Skin of body (tissue), 2 donors: ENCODE results near the gene FLT1. TPM values are rescaled to one million over a fixed set of nuclear protein-coding genes. Genes with fewer than 3 reads are reported as not detected.

Source experiments
- DNase-seq: peaks from one replicate; lab custom pipeline; 2025; lab: John Stamatoyannopoulos, UW
- total RNA-seq: library from RNA; depleted of rRNA; stranded (reverse); fragments of >200 nt; gene quantifications from one replicate; pipeline ENCODE4 v1.2.3, GENCODE V29; 2014

Gene FLT1
- total RNA-seq, 1 donor from 2014 or later = 22.3 TPM

DNA sequence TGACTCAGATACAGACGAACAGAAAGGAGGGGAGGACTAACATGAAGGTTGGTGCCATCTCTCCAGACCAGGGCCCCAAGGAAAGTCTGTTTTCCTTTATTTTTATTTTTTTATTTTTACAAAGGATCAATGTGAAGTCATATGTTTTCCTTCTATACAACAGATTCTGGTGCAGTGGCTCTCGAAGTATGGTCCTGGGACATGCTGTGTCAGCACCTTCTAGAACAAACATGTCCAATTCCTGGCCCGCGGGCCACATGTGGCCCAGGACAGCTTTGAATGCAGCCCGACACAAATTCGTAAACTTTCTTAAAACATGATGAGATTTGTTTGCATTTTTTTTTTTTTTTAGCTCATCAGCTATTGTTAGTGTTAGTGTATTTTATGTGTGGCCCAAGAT lies 174.7 kb downstream of the FLT1 start:
- no peak for DNase-seq

DNA sequence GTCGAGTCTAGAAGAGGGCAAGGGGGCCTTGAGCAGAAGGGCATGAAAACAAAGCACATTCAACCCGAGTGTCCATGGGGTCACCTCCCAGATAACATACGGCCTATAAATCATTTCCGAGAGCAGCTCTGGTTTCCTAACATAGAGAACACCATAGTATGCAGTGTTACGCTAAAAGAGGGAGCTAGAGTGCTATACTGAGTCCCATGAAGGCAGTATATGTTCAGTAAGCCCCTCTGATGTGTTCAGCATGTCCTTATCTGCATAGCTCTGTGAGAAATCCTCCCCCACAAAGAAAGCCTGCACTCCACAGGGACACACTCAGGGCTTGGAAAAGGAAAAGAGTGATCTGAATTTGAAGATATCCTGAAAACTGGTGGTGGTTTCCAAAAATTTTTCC lies 175.4 kb downstream of the FLT1 start:
- DNase-seq = no peak

DNA sequence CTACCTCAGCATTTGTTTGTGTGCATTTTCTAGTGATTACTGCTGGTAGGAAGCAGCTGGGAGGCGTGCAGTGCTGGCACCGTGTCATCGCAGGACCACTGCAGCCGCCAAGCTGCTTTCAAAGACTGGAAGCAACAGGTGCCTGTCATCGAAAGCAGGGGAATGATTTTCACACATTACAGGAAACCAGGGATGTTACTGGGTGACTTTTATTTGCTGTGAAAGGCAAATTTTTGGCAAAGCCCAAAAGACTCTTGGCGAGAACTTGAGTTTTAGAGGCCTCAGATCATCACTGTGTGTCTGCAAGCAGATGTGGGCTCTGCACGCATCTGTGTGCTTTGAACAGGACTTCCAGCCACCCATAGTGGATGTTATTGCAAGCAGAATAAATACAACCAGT lies 176.4 kb downstream of the FLT1 start:
- peak; percentile 50 for DNase-seq

DNA sequence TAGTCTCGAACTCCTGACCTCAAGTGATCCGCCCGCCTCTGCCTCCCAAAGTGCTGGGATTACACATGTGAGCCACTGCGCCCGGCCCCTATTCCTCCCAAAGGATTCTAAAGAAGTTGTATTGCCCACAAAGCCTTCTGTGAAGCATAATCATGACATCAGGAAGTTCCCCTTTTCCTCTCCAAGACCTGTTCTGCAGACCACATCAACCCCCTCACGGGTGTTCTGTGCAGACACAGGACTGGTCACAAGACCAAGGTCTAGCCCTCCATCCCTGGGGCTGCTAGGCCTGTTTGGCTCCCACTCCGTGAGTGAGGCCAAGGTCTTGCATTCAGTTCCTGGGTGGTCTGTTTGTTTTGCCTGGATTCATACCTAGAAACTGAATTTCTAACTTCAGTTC lies 178.1 kb downstream of the FLT1 start:
- no peak for DNase-seq

DNA sequence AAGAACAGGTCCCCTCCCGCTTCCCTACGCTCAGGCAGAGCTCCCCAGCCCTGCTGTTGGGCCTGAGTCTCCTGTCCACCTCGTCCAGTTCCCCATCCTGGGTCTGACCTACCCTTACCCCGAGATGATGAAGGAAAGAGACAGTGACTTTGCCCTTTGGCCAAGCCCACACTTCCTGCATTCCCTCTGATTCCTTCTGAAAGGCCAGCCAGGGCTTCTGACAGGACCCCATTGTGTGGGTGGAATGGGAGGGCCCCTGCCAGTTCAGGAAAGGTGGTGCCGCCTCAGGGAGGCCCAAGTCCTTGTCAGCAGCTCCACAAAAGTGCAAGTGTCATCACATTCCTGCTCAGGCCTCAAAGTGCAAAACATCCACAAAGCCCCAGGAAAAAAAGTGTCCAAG lies 178.8 kb downstream of the FLT1 start:
- no peak for DNase-seq

DNA sequence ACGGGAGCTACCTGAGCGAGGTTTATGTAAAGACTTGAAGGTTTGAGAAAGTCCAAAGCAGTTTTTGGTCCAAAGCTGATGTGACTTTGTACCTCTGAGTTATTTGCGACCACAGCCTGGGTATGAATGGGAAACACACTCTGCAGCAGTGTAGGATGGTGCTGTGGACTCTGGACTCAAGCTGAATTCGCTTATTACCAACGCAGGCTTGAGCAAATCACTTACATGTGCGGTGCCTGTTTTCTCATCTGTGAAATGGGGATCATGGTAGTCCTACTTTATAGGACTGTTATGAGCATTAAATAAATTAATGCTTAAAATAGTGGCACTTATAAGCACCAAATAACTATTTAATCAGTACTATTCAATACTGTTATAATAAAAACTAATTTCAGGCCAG lies 180.0 kb downstream of the FLT1 start:
- no peak for DNase-seq

DNA sequence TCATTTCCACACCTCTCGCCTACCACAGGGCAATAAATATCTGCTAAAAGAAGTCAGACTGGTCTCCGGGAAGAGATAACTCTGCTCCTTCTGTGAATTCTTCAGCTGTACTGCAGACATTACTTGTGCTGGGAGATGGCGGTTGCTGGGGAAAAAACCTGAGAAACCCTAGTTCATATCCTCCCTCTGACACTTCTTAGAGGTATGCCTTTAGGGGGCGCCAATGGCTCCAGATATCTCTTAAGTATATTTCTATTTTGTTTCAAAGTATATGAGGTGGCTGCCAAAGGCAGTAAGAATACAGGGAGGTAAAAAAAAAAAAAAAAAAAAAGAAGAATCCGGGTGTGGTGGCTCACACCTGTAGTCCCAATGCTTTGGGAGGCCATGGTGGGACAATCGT lies 181.3 kb downstream of the FLT1 start:
- DNase-seq = no peak

DNA sequence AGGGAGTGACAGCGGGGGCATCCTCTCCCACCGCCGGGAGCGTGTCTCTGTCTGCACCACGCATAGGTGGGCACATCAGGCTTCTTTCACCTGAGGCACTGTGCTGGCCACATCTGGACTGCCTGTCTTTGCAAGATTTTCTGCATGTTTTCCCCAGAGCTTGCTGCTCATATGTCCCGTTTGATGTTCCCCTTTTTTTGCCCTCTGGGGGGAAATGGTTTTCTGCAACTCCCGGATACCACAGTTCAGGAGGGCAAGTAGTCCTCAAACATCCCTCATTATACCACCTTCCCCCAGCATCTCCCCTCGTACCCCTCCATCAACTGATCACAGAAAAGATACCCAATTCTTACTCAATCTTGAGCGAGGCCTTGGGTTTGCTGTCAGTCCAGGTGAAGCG lies 188.6 kb downstream of the FLT1 start:
- no peak for DNase-seq

DNA sequence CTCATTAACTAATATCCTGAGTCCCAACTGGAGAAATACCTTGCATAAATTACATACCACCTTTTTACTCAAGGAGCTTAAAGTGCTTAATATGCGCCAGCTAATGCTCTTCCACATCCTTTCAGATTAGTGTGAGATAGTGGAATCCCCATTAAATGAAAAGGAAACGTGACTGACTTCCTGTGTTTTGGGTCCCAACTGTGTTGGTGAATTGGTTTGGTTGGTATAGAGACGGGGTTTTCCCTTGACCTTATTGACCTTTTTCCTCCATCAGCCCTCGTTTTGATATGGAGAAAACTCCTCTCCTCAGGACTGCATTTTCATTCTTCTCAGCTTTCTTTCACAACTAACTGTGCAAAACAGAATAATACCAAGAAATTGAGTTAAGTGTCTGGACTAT lies 193.1 kb downstream of the FLT1 start:
- DNase-seq = no peak

DNA sequence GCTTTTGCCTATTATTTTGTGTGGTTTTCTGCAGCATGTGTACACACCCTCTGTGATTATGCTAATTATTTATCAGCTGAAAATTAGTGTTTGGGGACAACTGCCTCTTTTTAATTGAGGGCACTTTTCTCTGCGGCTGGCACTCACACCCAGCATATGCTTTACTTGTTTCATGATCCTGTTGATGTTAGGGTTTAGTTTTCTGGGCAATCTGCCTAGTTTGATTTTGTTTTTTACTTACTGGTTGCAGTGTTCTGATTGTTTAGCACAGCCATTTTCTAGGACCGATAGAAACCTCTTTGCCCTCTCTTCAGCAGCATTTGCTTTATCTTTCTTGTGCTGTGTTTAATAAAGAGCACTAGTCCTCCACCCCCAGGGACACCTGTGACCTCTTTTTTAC lies 195.0 kb downstream of the FLT1 start:
- no peak for DNase-seq

DNA sequence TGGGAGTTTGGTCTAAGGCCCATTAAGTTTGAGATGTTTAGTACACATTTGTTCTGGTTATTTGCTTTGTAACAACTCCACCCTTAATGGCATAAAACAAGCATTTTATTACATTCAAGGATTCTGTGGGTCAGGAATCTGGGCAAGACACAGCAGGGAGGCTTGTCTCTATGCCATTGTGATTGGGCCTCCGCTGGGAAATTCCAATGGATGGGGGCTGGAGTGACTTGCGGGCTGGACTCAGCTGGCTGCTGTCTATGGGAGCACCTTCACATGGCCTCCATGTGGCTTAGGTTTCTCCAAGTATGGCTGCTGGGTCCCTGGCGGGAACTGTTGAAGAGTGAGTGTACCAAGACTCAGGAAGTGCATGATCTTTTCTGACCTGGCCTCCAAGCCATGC lies 197.6 kb downstream of the FLT1 start:
- no peak for DNase-seq

DNA sequence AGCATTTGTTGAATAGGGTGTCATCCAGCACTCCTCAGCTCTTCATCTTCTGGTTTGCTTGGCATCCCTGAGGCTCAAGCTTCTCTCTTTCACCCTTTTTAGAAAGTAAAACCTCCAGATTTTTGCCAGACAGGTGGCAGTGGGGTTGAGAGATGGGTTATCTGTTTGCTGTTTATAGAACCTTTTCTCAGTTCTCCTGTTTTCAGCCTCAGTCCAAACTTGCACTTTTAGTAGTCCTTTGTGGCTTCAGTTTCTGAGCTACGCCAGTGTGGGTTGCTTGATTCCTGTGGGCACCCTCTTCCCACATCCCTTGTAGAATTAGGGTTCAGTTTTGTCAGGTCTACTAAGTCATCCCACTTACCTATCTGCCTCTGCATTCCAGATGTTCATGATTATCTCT lies 208.7 kb downstream of the FLT1 start:
- no peak for DNase-seq

DNA sequence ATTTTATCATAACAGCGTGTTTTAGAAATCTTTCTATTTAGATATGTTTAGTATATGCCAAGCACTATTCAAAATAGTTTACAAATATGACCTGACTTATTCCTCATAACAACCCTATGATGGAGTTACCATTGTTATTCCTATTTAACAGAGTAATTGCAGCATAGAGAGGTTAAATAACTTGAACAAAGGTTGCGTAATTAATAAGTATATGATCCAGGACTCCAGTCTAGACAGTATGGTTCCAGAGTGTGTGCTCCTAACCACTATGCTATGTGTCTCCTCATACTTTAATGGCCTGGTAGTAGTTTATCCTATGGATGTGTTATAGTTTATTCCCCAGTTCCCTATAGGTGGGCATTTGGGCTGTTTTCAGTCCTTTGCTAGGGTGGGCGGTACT lies 211.3 kb downstream of the FLT1 start:
- DNase-seq = no peak

DNA sequence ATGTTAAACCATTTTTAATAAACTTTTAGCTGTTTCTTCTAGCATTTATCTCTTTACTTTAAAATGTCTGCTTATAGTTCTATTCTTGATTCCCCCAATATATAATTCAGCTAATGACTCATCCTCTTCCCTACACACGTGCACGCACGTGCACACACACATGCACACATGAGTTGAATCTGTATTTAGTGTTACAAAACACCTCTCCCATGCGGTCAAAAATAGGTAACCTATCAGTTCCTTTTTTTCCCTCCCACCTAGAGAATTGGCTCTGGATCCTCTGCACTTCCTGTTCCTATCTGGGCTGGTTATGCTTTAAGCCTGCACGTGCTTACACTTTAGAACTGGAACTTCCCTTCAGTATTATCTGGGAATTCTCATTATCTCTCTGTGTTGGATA lies 212.5 kb downstream of the FLT1 start:
- DNase-seq = no peak

DNA sequence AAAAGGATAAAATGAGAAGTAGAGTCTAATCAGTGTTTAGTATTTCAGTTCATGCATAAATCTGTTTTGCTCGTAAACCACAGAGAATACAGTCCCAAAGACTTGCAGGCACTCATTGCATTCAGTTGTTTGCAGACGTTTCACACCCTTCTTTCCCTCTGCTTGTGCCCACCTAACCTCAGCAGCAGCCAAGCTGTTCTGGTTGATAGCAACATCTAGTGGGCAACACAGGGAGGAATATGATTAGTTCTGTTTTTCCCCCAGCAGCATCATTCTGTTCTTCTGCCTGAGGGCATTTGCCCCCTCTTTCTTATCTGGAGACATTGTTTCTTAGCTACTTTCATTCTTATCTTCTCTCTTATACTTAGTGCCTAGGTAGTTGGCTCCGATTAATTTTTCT lies 221.0 kb downstream of the FLT1 start:
- DNase-seq = no peak

DNA sequence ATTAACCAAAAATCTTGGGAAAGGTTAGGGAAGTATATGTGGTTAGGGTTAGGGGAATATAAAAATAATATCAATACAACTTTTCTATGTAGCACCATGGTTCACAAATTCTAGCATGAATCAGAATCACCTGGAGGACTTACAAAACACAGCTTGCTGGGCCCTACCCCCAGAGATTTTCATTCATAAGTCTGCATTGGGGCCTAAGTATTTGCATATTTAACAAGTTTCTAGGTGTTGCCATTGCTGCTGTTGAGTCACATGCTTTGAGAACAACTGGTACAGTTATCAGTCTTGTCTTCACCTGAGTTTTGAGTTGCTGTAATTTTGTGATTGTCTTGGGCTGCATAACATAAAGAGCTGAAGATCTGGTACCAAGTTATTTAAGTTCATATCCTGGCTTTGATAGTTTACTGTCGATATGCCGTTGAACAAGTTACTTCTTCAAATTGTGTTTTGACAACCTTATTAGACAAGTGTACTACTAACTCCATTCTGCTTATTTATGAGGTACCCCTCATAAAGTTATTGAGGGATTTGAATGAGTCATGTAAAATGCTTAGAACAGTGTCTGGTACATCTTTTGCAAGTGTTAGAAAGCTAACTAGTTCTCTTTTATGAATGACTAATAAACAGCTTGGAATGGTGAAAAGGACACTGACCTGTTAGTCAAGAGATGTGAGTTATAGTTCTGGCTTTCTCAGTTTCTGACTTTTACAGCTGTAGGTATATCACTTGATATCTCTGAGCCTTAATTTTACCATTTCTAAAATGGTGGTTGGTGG lies 223.7 kb downstream of the FLT1 start:
- DNase-seq = no peak

DNA sequence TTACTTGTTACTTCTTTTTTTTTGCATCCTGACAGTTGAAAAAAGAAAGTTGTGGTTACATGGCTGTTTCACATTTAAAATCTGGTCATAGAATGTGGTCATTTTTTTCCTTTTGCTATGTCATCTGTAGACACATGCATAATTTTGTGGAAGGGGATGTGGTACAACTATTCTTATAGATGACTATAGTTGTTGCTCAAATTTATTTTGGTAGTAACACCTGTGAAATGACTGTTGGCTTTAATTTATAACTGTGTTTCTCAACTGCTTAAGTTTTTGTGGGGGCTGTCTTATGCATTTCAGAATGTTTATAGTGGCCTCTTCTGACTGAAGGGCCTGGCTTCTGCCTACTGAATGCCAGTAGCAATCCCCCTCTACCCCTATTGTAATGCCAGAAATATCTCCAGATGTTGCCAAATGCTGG lies 226.1 kb downstream of the FLT1 start:
- no peak for DNase-seq

DNA sequence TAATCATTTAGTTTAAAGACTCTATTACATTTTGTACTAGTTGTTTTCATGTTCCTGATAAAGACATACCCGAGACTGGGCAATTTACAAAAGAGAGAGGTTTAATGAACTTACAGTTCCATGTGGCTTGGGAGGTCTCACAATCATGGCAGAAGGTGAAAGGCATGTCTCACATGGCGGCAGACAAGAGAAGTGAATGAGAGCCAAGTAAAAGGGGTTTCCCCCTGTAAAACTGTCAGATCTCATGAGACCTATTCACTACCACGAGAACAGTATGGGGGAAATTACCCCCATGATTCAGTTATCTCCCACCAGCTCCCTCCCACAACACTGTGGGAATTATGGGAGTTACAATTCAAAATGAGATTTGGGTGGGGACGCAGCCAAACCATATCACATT lies 227.4 kb downstream of the FLT1 start:
- no peak for DNase-seq

DNA sequence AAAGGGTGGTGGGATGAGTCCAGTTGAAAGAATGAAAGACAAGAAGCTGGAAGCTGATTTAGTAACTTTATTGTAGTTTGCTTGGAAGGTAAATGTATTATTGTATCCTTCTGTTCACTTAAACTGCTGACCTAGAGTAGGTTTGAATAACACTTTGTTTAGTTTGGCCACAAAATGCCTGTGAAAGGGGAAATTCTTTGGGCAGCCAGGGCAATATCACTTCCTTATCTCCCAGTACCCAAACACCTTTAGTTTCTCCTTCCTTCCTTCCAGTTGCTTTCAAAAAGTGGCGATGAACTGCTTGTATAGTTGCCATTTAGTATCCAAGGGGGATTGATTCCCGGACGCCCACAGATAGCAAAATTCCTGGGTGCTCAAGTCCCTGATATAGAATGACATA lies 236.5 kb downstream of the FLT1 start:
- DNase-seq = no peak

DNA sequence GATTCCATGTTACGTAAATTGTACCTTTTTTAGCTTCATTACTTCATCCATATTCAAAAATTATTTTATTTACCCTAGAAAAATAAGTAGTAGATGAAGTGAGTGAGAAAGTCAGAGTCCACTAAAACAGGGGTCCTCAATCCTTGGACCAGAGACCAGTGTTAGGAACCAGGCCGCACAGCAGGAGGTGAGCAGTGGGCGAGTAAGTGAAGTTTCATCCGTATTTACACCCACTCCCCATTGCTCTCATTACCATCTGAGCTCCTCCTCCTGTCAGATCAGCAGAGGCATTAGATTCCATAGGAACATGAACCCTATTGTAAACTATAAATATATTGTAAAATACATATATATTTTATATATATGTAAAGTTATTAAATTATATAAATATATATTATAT lies 237.6 kb downstream of the FLT1 start:
- DNase-seq = no peak

DNA sequence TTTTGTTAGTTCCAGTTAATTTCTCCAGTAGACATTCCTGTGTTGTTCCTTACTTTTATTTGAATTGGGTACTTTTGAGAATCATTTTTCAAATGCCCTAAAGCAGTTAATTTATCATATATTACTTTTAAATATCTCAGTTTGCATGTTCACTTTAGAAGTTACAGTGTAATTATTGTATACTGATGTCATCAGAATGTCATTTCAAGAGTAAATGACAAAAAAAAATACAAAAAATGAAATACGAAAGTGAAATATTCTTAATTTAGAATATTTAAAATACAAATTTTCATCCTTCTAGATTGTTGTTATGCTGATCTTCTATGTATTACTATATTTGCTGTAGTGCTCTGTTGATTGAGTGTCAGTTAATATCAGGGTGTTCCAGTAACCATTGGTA lies 242.4 kb downstream of the FLT1 start:
- DNase-seq = no peak

DNA sequence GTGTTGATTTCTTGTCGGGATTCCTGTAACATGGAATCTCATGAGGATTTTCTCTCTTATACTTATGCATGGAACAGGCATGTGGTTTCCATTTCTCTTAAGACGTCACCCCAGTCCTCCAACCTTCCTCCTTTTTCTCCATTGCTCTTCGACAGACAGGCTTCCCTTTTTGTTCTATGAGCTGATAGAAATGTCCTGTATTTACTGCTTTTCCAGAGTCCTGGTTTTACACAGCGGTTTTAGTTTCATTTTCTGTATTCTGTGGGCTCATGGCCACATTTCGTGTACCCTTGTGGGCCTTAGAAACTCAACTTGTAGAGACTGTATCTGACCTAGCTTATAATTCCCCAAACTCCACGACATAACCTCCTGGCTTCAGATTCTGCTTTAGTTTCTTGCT lies 243.5 kb downstream of the FLT1 start:
- no peak for DNase-seq

DNA sequence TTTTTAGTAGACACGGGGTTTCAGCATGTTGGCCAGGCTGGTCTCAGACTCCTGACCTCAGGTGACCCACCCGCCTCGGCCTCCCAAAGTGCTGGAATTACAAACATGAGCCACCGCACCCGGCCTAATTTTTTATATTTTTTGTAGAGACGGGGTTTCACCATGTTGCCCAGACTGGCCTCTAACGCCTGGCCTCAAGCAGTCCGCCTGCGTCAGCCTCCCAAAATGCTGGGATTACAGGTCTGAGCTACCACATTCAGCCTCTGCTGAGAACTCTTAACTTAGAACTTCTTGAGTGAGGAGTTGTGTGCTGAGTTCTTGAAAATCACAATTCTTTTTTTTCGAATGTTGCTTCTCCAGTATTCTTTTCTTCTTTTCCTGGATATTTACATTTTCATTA lies 244.4 kb downstream of the FLT1 start:
- no peak for DNase-seq
